ENCODE data around the gene CNPY1. TPM values are rescaled to one million over a fixed set of nuclear protein-coding genes. Genes with fewer than 3 reads are reported as not detected.

CNPY1 gene
- total RNA-seq, 2 experiments from 2014 or later: not detected

GRCh38 chr7:155581954-155582353 is 35.6 kb upstream of the CNPY1 start:
- Mint-ChIP-seq H3K4me3 (no peak overlapping the region), H3K9me3 (no peaks in the 10 kb centered on the region), H3K36me3 (ENCODE audit: low read depth) (no peaks in the 10 kb centered on the region), H3K4me1 (ENCODE audit: low read depth) (no peaks in the 10 kb centered on the region), H3K27ac (no peak overlapping the region), H3K27me3 (peaks cover 18% of the 10 kb centered on the region)
- H3K9me3 ChIP-seq (ENCODE audit: control insufficient read depth in 1 of 2, insufficient read depth in 1 of 2, low read length in 2 of 2): no peaks in the 10 kb centered on the region
- H3K4me3 ChIP-seq (ENCODE audit: low read length): no peak overlapping the region
- H3K27me3 ChIP-seq (ENCODE audit: control insufficient read depth in 1 of 2, insufficient read depth in 2 of 2, low read length in 2 of 2): no peaks in the 10 kb centered on the region
- ChIA-PET POLR2A (no interaction called here), CTCF (no interaction called here)
- H3K27ac ChIP-seq (ENCODE audit: low read depth in 1 of 2, low read length in 2 of 2): no peak overlapping the region
- TF ChIP-seq, protein P1, sequence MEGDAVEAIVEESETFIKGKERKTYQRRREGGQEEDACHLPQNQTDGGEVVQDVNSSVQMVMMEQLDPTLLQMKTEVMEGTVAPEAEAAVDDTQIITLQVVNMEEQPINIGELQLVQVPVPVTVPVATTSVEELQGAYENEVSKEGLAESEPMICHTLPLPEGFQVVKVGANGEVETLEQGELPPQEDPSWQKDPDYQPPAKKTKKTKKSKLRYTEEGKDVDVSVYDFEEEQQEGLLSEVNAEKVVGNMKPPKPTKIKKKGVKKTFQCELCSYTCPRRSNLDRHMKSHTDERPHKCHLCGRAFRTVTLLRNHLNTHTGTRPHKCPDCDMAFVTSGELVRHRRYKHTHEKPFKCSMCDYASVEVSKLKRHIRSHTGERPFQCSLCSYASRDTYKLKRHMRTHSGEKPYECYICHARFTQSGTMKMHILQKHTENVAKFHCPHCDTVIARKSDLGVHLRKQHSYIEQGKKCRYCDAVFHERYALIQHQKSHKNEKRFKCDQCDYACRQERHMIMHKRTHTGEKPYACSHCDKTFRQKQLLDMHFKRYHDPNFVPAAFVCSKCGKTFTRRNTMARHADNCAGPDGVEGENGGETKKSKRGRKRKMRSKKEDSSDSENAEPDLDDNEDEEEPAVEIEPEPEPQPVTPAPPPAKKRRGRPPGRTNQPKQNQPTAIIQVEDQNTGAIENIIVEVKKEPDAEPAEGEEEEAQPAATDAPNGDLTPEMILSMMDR (IDR thresholded peaks at IDR 0.05): no peak
- DNase-seq (no peak), ATAC-seq (ENCODE audit: poor library complexity) (no peak)
- H3K36me3 ChIP-seq (ENCODE audit: insufficient read depth, low read length): no peaks in the 10 kb centered on the region
- H3K4me1 ChIP-seq (ENCODE audit: insufficient read depth, low read length): no peaks in the 10 kb centered on the region
- intact Hi-C loops (cut with DNase I, micrococcal nuclease): no loop called here

GRCh38 chr7:155581107-155581830 is 34.9 kb upstream of the CNPY1 start:
- ChIA-PET CTCF (no interaction called here), POLR2A (no interaction called here)
- intact Hi-C loops (cut with DNase I, micrococcal nuclease): no loop called here
- Histone ChIP-seq H3K4me1 (ENCODE audit: insufficient read depth, low read length) (no peaks in the 10 kb centered on the region), H3K9me3 (ENCODE audit: control insufficient read depth in 1 of 2, insufficient read depth in 1 of 2, low read length in 2 of 2) (no peaks in the 10 kb centered on the region), H3K27ac (ENCODE audit: low read depth in 1 of 2, low read length in 2 of 2) (no peak overlapping the region), H3K4me3 (ENCODE audit: low read length) (no peak overlapping the region), H3K36me3 (ENCODE audit: insufficient read depth, low read length) (no peaks in the 10 kb centered on the region), H3K27me3 (ENCODE audit: control insufficient read depth in 1 of 2, insufficient read depth in 2 of 2, low read length in 2 of 2) (no peaks in the 10 kb centered on the region)
- TF ChIP-seq, protein P1 (IDR thresholded peaks at IDR 0.05): no peak
- ATAC-seq (ENCODE audit: poor library complexity) (no peak), DNase-seq (no peak)
- no peaks in the 10 kb centered on the region for H3K9me3 Mint-ChIP-seq
- no peaks in the 10 kb centered on the region for H3K4me1 Mint-ChIP-seq (ENCODE audit: low read depth)
- no peak overlapping the region for H3K27ac Mint-ChIP-seq
- H3K27me3 Mint-ChIP-seq: peaks cover 14% of the 10 kb centered on the region
- no peaks in the 10 kb centered on the region for H3K36me3 Mint-ChIP-seq (ENCODE audit: low read depth)
- H3K4me3 Mint-ChIP-seq: no peak overlapping the region

- ChIA-PET POLR2A (no interaction called here), CTCF (no interaction called here)
- no peak overlapping the region for H3K27ac Mint-ChIP-seq
- H3K27me3 ChIP-seq (ENCODE audit: control insufficient read depth in 1 of 2, insufficient read depth in 2 of 2, low read length in 2 of 2): no peaks in the 10 kb centered on the region
- no peaks in the 10 kb centered on the region for H3K36me3 Mint-ChIP-seq (ENCODE audit: low read depth)
- DNase-seq (no peak), ATAC-seq (ENCODE audit: poor library complexity) (no peak)
- TF ChIP-seq, protein P1 (IDR thresholded peaks at IDR 0.05): no peak
- H3K9me3 ChIP-seq (ENCODE audit: control insufficient read depth in 1 of 2, insufficient read depth in 1 of 2, low read length in 2 of 2): no peaks in the 10 kb centered on the region
- no peaks in the 10 kb centered on the region for H3K4me1 Mint-ChIP-seq (ENCODE audit: low read depth)
- no peaks in the 10 kb centered on the region for H3K4me1 ChIP-seq (ENCODE audit: insufficient read depth, low read length)
- H3K4me3 Mint-ChIP-seq: no peak overlapping the region
- H3K36me3 ChIP-seq (ENCODE audit: insufficient read depth, low read length): no peaks in the 10 kb centered on the region
- H3K27ac ChIP-seq (ENCODE audit: low read depth in 1 of 2, low read length in 2 of 2): no peak overlapping the region
- H3K9me3 Mint-ChIP-seq: no peaks in the 10 kb centered on the region
- intact Hi-C loops (cut with DNase I, micrococcal nuclease): no loop called here
- H3K4me3 ChIP-seq (ENCODE audit: low read length): no peak overlapping the region
- peaks cover 11% of the 10 kb centered on the region for H3K27me3 Mint-ChIP-seq
Observed at GRCh38 chr7:155580367-155580766, 34.0 kb upstream of the CNPY1 start.

All from CD4-positive, alpha-beta T cell (primary cell).